GM21825 (cell line): ENCODE measurements around the gene CPNE9.

Source experiments
- ATAC-seq: cut with Tn5 transposase; IDR thresholded peaks from one replicate; pipeline ENCODE4 v1.9.1; 2021; ENCODE audit warnings: mild to moderate bottlenecking, moderate library complexity; ENCODE audit not compliant: unreplicated experiment

Gene CPNE9, protein sequence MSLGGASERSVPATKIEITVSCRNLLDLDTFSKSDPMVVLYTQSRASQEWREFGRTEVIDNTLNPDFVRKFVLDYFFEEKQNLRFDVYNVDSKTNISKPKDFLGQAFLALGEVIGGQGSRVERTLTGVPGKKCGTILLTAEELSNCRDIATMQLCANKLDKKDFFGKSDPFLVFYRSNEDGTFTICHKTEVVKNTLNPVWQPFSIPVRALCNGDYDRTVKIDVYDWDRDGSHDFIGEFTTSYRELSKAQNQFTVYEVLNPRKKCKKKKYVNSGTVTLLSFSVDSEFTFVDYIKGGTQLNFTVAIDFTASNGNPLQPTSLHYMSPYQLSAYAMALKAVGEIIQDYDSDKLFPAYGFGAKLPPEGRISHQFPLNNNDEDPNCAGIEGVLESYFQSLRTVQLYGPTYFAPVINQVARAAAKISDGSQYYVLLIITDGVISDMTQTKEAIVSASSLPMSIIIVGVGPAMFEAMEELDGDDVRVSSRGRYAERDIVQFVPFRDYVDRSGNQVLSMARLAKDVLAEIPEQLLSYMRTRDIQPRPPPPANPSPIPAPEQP

GRCh38 chr3:9703736-9704346 lies at the start of gene CPNE9:
TSS of gene CPNE9 (plus strand) at chr3:9703833. CDS start at chr3:9703997, 164 bp downstream.
- ATAC-seq: no peak

DNA sequence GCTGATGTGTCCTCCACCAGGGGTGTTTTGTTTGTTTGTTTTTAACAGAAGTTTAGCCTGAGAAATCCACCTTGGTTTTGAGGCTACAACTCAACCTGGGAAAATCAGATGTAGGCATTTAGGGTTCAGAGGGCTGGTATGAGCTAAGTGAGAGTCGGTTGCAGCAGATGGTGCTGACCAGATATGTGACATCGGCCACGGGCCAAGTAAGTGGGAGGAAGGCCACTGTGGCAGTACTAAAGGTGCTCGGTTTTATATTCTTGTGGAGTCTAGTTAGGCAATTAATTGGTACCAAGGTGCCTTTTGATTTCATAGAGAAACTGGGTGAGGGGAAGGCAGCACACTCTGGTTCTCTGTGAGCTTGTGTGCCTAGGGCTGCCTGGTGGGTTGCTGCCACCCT lies 43.8 kb upstream of the CPNE9 start:
- no peak for ATAC-seq

GRCh38 chr3:9660972-9661371 lies 42.7 kb upstream of the CPNE9 start:
- ATAC-seq: no peak

DNA sequence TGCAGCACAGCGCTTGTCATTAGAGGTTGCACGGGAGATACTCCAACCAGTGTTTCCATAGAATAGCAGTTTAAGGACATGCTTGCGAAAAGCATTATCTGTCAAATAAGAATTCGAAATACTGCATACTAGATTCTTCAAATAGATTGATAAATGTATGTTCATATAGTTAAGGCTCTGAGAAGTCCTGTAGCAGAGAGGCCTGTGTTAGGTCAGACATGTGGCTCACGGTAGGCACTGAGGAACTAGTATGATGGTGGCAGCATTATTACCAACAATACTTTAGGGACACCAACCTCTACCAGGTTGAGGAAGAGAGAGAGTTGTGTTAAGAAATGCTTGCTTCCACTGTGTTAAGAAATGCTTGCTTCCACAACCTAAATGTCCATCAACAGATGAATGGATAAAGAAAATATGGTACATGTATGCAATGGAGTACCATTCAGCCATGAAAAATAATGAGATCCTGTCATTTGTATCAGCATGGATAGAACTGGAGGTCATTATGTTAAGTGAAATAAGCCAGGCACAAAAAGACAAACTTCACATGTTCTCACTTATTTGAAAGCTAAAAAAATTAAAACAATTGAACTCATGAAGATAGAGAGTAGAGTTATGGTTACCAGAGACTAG lies 39.4 kb upstream of the CPNE9 start:
- no peak for ATAC-seq

- no peak for ATAC-seq
Measured at GRCh38 chr3:9666704-9667445, 36.8 kb upstream of the CPNE9 start.

GRCh38 chr3:9669277-9669676 lies 34.4 kb upstream of the CPNE9 start:
- ATAC-seq: no peak

DNA sequence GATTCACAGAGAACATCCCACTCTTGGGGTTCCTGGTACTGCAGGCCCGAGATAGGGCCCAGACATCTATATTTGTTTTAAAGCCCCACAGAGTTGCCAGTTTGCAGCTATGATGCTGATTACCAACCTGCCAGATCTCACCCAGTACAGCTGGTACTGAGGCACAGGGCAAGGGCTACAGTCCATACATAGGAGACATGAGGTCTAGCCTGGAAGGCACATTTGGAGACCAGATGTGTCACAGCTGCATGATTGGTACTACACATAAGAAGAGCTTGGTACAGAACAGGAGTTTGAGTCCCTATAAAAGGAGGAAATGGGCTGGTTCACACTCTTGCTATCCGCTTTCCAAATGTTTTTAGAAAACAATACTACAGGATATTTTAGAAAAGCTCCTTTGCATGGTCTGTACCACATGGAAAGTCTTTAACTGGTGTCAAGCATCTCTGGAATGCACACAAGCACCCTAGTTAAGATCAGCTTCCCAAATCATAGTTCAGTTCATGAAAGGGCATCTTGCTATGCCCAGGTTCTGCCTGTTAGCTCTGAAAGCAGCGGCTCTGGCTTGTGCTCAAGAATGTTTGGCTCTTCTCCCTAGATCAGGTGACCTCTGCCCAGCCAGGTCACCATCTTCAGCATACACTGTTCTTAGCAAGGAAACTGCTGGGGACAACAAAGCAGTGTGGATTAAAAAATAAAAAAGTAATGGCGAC lies 33.8 kb upstream of the CPNE9 start:
- no peak for ATAC-seq

- no peak for ATAC-seq
Measured at GRCh38 chr3:9673082-9673481, 30.6 kb upstream of the CPNE9 start.

GRCh38 chr3:9673752-9674151 lies 29.9 kb upstream of the CPNE9 start:
- no peak for ATAC-seq

GRCh38 chr3:9675736-9676290 lies 27.8 kb upstream of the CPNE9 start:
- ATAC-seq: no peak

- no peak for ATAC-seq
Measured at GRCh38 chr3:9676785-9677184, 26.8 kb upstream of the CPNE9 start.

DNA sequence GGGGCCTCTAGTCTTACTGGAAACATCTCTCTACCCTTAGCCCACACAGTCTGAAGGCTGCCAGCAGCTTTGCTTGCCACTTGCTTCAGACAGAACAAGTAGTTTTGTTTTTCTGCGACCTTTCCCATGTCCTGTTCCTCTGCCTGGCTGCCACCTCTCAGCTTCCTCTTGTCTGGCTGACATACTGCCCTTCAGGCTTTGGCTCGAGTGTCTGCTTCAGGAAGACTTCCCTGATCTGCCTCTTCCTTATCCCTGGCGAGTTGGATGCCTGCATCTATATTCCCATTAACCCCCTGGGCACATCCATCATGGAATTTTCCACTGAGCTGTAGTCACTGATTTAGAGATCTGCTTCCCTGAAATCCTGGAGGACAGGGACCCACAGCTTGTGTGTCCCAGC lies 25.1 kb upstream of the CPNE9 start:
- no peak for ATAC-seq

DNA sequence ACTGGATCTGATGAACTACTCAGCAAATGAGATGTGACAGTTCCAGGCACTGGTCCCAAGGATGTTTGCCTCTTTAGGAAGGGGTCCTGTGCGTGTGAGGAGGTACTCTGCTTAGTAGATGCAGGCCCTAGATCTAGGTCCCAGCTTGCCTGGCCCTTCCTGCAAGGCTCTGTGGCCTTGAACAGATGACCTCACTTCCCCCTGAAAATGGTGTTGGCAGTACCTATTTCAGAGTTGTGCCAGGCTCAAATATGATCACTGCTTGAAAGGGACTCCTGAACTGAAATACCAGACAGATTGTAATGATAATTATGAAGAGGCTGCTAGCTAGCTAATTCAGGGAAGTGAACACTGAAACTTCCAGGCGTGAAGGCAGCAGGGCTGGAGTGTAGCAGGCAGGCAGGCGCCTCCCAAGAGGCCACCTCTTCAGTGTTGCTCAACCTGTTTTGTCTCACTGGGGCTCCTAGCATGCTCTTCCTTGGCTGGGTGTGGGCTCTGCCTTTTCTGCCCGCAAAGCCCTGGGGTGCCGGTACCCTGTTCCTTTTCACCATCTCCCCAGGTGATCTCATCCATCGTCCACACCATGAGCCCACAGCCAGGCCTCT lies 24.1 kb upstream of the CPNE9 start:
- ATAC-seq: no peak

DNA sequence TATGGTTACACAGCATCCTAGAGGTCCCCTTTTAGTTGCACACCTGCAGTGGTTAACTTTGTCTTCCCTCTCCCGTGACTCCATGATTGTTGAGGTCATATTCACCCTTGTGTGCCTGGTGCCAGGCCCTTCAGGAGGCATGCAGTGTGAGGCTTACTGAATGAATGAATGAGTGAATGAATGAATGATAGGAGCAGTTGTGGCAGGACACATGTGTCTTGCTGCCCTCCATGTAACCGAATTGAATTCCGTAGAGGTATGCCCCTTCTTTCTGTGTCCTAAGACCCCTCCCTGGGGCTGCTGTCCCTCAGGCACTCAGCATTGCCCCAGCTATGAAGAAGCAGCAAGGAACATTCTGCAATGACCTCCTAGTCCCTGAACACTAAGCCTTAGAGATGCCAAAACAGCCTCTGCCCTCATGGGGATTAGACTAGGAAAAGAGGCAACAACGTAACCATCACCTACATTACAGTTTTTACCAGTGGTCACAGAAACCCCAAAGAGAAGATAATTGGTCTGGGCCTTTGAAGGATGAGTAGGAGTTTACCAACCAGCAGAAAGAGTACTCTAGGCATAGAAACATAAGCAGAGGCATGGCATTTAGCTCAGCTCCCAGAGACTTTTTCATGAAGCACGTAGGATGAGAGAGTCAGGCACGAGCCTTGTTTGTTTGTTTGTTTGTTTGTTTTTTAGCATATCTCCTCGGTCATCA lies 22.5 kb upstream of the CPNE9 start:
- no peak for ATAC-seq

DNA sequence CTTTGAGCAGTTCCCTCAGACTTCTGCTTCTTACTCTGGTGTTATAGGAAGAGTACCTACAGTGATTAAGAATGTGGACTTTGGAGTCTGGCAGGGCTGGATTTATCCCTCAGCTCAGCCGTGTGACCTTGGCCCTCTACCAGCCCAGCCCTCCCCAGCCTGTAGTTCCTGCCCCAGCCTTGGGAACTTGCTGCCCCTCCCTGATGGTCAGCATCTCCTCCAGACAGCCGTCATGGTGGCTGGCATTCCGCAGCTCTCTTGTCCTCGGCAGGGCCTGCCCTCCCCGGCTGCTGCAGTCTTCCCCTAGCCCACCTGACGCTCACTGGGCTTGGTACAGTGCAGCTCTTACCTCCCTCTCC lies 21.9 kb upstream of the CPNE9 start:
- ATAC-seq: no peak

GRCh38 chr3:9682096-9682495 lies 21.5 kb upstream of the CPNE9 start:
- no peak for ATAC-seq

- ATAC-seq: no peak
Measured at GRCh38 chr3:9683426-9683825, 20.2 kb upstream of the CPNE9 start.

- ATAC-seq: no peak
Measured at GRCh38 chr3:9685216-9686049, 18.2 kb upstream of the CPNE9 start.
